GM04504 (cell line): ENCODE measurements around the gene EVA1C.

Experiments
- DNase-seq: peaks from one replicate; pipeline ENCODE4 v3.0.0-alpha.2; 2012; ENCODE audit warnings: low read depth

The EVA1C gene

DNA sequence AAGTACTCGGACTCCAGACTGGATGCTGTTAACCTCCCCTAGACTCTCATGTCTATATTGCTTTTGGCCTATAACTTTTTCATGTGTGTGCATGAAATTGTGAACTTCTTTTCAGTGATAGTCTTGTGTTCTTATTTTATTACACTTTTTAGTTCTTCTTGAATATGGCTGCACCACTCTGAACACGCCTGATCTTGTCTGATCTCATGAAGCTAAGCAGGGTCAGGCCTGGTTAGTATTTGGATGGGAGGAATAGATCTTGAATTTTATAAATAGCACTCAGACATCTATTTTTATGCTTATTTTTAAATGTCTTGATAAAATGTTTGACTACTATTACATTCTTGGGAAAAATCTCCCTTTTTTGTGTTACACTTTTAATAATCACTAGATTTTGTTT, 150.4 kb downstream of the EVA1C start:
- no peak for DNase-seq
